Measurements from ENCODE around the gene ACSL1.

- TF ChIP-seq AFF4 (CRISPR knock-in tag; IDR thresholded peaks at IDR 0.05) = no peak
- no peak for TF ChIP-seq CTCF (IDR thresholded peaks at IDR 0.05 in 2 of 3, conservative IDR thresholded peaks at IDR 0.05 in 1 of 3; ENCODE audit: insufficient read depth in 2 of 3, low read depth in 1 of 3, low read length in 3 of 3)
- TF ChIP-seq RFX5 (IDR thresholded peaks at IDR 0.05; ENCODE audit: low read depth, low read length) = no peak
- TF ChIP-seq ELF4 (CRISPR knock-in tag; IDR thresholded peaks at IDR 0.05) = no peak
- no peak for TF ChIP-seq FOXM1 (IDR thresholded peaks at IDR 0.05; ENCODE audit: low read depth)
- no peak for TF ChIP-seq FOXM1 (CRISPR knock-in tag; IDR thresholded peaks at IDR 0.05; ENCODE audit: low read depth)
- no peak for TF ChIP-seq MYC (IDR thresholded peaks at IDR 0.05; ENCODE audit: low read depth, low read length)
- no peak for TF ChIP-seq MYC (CRISPR knock-in tag; IDR thresholded peaks at IDR 0.05; ENCODE audit: borderline replicate concordance, low read depth)
- TF ChIP-seq ASH1L (IDR thresholded peaks at IDR 0.05; ENCODE audit: borderline replicate concordance, low read depth, partially characterized antibody) = no peak
- no peak for TF ChIP-seq ZNF146 (CRISPR knock-in tag; IDR thresholded peaks at IDR 0.05; ENCODE audit: unreplicated experiment)
- no peak for TF ChIP-seq CEBPB (tag; IDR thresholded peaks at IDR 0.05)
- TF ChIP-seq ARID3A (IDR thresholded peaks at IDR 0.05; ENCODE audit: borderline replicate concordance, low read depth, low read length) = no peak
- TF ChIP-seq ATF3 (IDR thresholded peaks at IDR 0.05) = no peak
- TF ChIP-seq ATF3 (CRISPR knock-in tag; conservative IDR thresholded peaks at IDR 0.05) = no peak
- no peak for TF ChIP-seq ZNF830 (CRISPR knock-in tag; IDR thresholded peaks at IDR 0.05)
- no peak for TF ChIP-seq BHLHE40 (IDR thresholded peaks at IDR 0.05; ENCODE audit: low read length)
Observed at GRCh38 chr4:184808713-184809050, 17.1 kb downstream of the ACSL1 start.

All from K562 (cell line).